ENCODE data around the gene PBLD. TPM values are rescaled to one million over a fixed set of nuclear protein-coding genes. Genes with fewer than 3 reads are reported as not detected.

Gene PBLD
- total and polyA plus RNA-seq, 4 donors = 1.2 to 12.5 (median 3.1) TPM

DNA sequence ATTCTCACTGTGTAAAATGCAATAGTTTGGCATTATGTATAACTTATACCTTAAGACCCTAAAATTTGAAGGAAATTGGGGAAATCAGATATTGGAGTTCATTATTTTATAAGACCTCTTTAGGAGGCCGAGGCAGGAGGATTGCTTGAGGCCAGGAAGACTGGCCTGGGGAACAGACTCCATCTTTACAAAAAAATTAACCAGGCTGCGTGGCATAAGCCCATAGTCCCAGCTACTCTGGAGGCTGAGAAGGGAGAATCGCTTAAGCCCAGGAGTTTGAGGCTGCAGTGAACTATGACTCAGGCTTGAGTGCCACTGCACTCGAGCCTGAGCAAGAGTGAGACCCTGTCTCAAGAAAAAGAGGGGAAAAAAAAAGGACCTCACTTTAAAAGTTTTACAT lies 14.0 kb upstream of the PBLD start:
- no peaks in the 10 kb centered on the region for H3K9me3 ChIP-seq (ENCODE audit: control insufficient read depth in 4 of 4, insufficient read depth in 3 of 4, low read length in 3 of 4)
- H3K4me3 ChIP-seq = no peak overlapping the region
- no peak overlapping the region for H3K27ac ChIP-seq (ENCODE audit: low read depth in 1 of 2, low read length in 1 of 2)
- H3K36me3 ChIP-seq (ENCODE audit: control insufficient read depth in 4 of 4, insufficient read depth in 4 of 4, low read length in 4 of 4) = peaks cover 6 to 42% (median 24%) of the 10 kb centered on the region in 4 donors
- 91 to 97% methylated on average over 4 of the region's 4 CpGs for WGBS, 2 donors
- ATAC-seq (ENCODE audit: insufficient read depth, low FRiP score) (no peak), DNase-seq (no peak)
- TF ChIP-seq, protein P1, sequence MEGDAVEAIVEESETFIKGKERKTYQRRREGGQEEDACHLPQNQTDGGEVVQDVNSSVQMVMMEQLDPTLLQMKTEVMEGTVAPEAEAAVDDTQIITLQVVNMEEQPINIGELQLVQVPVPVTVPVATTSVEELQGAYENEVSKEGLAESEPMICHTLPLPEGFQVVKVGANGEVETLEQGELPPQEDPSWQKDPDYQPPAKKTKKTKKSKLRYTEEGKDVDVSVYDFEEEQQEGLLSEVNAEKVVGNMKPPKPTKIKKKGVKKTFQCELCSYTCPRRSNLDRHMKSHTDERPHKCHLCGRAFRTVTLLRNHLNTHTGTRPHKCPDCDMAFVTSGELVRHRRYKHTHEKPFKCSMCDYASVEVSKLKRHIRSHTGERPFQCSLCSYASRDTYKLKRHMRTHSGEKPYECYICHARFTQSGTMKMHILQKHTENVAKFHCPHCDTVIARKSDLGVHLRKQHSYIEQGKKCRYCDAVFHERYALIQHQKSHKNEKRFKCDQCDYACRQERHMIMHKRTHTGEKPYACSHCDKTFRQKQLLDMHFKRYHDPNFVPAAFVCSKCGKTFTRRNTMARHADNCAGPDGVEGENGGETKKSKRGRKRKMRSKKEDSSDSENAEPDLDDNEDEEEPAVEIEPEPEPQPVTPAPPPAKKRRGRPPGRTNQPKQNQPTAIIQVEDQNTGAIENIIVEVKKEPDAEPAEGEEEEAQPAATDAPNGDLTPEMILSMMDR (IDR thresholded peaks at IDR 0.05; ENCODE audit: control extremely low read depth, extremely low read depth) = no peak
- no peaks in the 10 kb centered on the region for H3K4me1 ChIP-seq (ENCODE audit: control insufficient read depth in 5 of 5, insufficient read depth in 5 of 5, low read length in 5 of 5)
- H3K27me3 ChIP-seq (ENCODE audit: control insufficient read depth in 3 of 3, insufficient read depth in 3 of 3, low read length in 2 of 3) = no peaks in the 10 kb centered on the region
- no peak overlapping the region for H3K9ac ChIP-seq (ENCODE audit: insufficient read depth in 1 of 2, low read length in 2 of 2)

DNA sequence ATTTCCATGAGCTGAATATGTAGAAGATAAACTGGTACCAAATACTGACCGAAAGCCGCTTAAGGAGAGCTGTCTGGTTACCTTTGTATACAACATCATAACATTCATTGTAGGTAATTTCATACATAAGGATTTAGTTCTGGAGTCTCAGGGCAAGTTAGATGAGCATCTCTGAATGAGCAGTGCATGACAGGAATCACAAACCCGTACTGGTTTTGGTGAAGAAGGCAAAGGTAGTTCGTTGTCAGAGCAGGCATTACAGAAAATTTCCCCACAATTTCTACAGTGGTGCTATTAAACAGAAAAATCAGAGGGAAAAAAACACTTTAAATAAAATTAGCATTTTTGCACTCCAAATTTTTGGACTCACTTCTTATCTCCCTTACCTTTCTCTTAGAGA lies 12.9 kb upstream of the PBLD start:
- 94 to 96% methylated on average over 4 of the region's 4 CpGs for WGBS, 2 donors
- TF ChIP-seq, protein P1 (IDR thresholded peaks at IDR 0.05; ENCODE audit: control extremely low read depth, extremely low read depth) = no peak
- H3K27me3 ChIP-seq (ENCODE audit: control insufficient read depth in 3 of 3, insufficient read depth in 3 of 3, low read length in 2 of 3) = no peaks in the 10 kb centered on the region
- no peak overlapping the region for H3K27ac ChIP-seq (ENCODE audit: low read depth in 1 of 2, low read length in 1 of 2)
- no peaks in the 10 kb centered on the region for H3K4me1 ChIP-seq (ENCODE audit: control insufficient read depth in 5 of 5, insufficient read depth in 5 of 5, low read length in 5 of 5)
- H3K9ac ChIP-seq (ENCODE audit: insufficient read depth in 1 of 2, low read length in 2 of 2) = no peak overlapping the region
- no peaks in the 10 kb centered on the region for H3K9me3 ChIP-seq (ENCODE audit: control insufficient read depth in 4 of 4, insufficient read depth in 3 of 4, low read length in 3 of 4)
- ATAC-seq (ENCODE audit: insufficient read depth, low FRiP score) = no peak
- DNase-seq = no peak
- H3K4me3 ChIP-seq = no peak overlapping the region
- peaks cover 6 to 51% (median 34%) of the 10 kb centered on the region in 4 donors for H3K36me3 ChIP-seq (ENCODE audit: control insufficient read depth in 4 of 4, insufficient read depth in 4 of 4, low read length in 4 of 4)

DNA sequence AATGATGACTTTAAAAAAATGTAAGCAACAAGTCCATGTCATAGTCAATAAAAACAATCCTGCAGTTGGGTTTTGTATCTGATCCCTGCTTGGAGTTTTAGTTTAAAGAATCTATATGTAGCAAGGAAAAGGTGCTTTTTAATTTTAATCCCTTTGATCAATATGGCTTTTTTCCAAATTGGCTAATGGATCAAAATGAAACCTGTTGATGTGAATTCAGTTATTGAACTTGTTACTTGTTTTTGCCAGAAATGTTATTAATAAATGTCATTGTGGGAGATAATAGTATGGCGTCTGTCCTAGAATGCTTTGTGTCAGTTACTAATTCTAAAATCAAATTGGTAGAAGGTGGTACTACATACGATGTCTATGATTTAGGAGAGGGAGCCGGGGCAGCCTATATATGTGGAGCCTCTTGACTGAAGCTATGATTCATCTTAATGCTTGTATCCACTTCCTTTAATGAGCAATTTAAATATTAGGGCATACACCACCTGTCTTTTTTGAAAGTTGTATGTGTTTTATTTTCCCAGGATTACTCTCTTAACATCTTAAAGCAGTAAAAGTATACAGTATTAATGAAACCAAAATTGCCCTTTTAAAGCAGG lies 10.3 kb upstream of the PBLD start:
- ATAC-seq (ENCODE audit: insufficient read depth, low FRiP score) = no peak
- Histone ChIP-seq H3K4me3 (no peak overlapping the region), H3K9me3 (ENCODE audit: control insufficient read depth in 4 of 4, insufficient read depth in 3 of 4, low read length in 3 of 4) (no peaks in the 10 kb centered on the region), H3K36me3 (ENCODE audit: control insufficient read depth in 4 of 4, insufficient read depth in 4 of 4, low read length in 4 of 4) (peaks cover 18 to 67% (median 48%) of the 10 kb centered on the region in 4 donors), H3K9ac (ENCODE audit: insufficient read depth in 1 of 2, low read length in 2 of 2) (no peak overlapping the region), H3K27me3 (ENCODE audit: control insufficient read depth in 3 of 3, insufficient read depth in 3 of 3, low read length in 2 of 3) (no peaks in the 10 kb centered on the region), H3K4me1 (ENCODE audit: control insufficient read depth in 5 of 5, insufficient read depth in 5 of 5, low read length in 5 of 5) (peaks cover 0 to 3% (median 0%) of the 10 kb centered on the region in 5 donors), H3K27ac (ENCODE audit: low read depth in 1 of 2, low read length in 1 of 2) (no peak overlapping the region)
- TF ChIP-seq, protein P1 (IDR thresholded peaks at IDR 0.05; ENCODE audit: control extremely low read depth, extremely low read depth) = no peak
- WGBS, 2 donors = 93 to 96% methylated on average over 3 of the region's 3 CpGs
- no peak for DNase-seq

All from lung (tissue), 12 donors.